Measurements from ENCODE around the gene ATL2. TPM values are rescaled to one million over a fixed set of nuclear protein-coding genes. Genes with fewer than 3 reads are reported as not detected.
"Not testable (repeated sequence)": the region's sequence is repeated elsewhere in the genome, so short reads cannot be mapped to it uniquely, and the experiment has no call there.

ATL2 gene
- total and polyA plus RNA-seq, 2 donors (not counting 1 experiment from before 2014, with no cell fraction given) = 26.5 to 70.7 TPM

DNA sequence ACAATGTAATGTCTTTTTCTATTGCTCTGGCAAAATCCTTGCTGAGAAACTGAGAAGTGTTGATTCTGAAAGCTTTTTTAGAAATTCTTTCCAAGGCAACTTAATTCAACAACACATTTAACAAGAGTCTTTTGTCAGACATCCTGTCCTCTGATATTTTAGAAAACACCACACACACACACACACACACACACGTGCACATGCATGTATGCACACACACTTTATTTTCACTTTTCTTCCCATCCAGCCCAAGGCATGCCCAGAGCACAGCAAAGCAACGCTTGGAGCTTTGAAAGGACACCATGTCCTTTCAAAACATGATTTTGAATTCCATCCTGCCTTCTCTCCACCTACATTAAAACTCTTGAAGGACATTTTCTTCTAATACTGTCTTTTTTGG lies 116.1 kb downstream of the ATL2 start:
- TF ChIP-seq EZH2 (IDR thresholded peaks at IDR 0.05; ENCODE audit: low read length, missing control alignments) = no peak
- TF ChIP-seq CTCF (conservative IDR thresholded peaks at IDR 0.05 in 1 of 2, IDR thresholded peaks at IDR 0.05 in 1 of 2; ENCODE audit: low read depth in 1 of 2, low read length in 2 of 2) = no peak
- no peak for DNase-seq (ENCODE audit: low read depth in 2 of 2)
- no peak overlapping the region for H3K27ac ChIP-seq (ENCODE audit: insufficient read depth, low read length)

DNA sequence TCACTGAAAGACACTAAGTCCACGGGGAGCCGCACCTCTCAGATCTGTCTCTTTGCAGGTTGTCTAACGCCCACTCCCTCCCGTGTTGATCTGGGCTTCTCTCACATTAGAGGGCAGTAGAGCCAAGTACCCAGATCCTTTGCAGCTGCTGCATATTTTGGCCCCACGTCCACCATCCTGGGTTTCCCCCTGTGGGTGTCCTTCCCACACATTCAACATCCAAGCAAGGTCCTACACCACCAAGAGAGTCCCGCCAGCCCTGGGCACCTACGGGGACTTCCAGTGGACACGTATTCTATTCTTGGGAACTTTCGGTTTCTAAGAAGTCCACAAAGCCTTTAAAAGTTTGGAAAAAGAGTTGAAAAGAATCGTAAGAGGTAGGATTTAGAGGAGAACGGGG lies 116.6 kb downstream of the ATL2 start:
- H2AFZ ChIP-seq (ENCODE audit: low read length) = no peak overlapping the region
- DNase-seq (ENCODE audit: low read depth in 2 of 2) = no peak
- H3K27me3 ChIP-seq (ENCODE audit: control insufficient read depth, insufficient read depth, low read length) = no peaks in the 10 kb centered on the region
- TF ChIP-seq EZH2 (IDR thresholded peaks at IDR 0.05; ENCODE audit: low read length, missing control alignments) (no peak), CTCF (conservative IDR thresholded peaks at IDR 0.05 in 1 of 2, IDR thresholded peaks at IDR 0.05 in 1 of 2; ENCODE audit: low read depth in 1 of 2, low read length in 2 of 2) (no peak)
- no peak overlapping the region for H3K4me2 ChIP-seq (ENCODE audit: extremely low read depth, insufficient read depth, low read length)
- H4K20me1 ChIP-seq (ENCODE audit: control insufficient read depth, extremely low read depth, insufficient read depth, low read length) = no peaks in the 10 kb centered on the region
- no peaks in the 10 kb centered on the region for H3K36me3 ChIP-seq (ENCODE audit: control insufficient read depth, insufficient read depth, low read length)
- no peaks in the 10 kb centered on the region for H3K79me2 ChIP-seq (ENCODE audit: control insufficient read depth, insufficient read depth, low read length)
- H3K9ac ChIP-seq (ENCODE audit: insufficient read depth, low read length) = no peak overlapping the region
- H3K27ac ChIP-seq (ENCODE audit: insufficient read depth, low read length) = no peak overlapping the region
- no peak overlapping the region for H3K4me3 ChIP-seq (replicated peaks in 1 of 4; ENCODE audit: control extremely low read depth in 1 of 4, insufficient read depth in 1 of 4, low read depth in 3 of 4, low read length in 4 of 4)
- no peaks in the 10 kb centered on the region for H3K9me3 ChIP-seq (ENCODE audit: control insufficient read depth, insufficient read depth, low read depth, low read length)
- no peaks in the 10 kb centered on the region for H3K4me1 ChIP-seq (ENCODE audit: control insufficient read depth, extremely low read depth, insufficient read depth, low read length)

More for the DNA sequence above, 116.1 kb downstream of the ATL2 start:
- Histone ChIP-seq H3K9me3 (ENCODE audit: control insufficient read depth, insufficient read depth, low read depth, low read length) (no peaks in the 10 kb centered on the region), H3K9ac (ENCODE audit: insufficient read depth, low read length) (no peak overlapping the region), H3K36me3 (ENCODE audit: control insufficient read depth, insufficient read depth, low read length) (no peaks in the 10 kb centered on the region), H2AFZ (ENCODE audit: low read length) (no peak overlapping the region), H3K27me3 (ENCODE audit: control insufficient read depth, insufficient read depth, low read length) (no peaks in the 10 kb centered on the region), H3K4me2 (ENCODE audit: extremely low read depth, insufficient read depth, low read length) (no peak overlapping the region), H3K4me3 (replicated peaks in 1 of 4; ENCODE audit: control extremely low read depth in 1 of 4, insufficient read depth in 1 of 4, low read depth in 3 of 4, low read length in 4 of 4) (no peak overlapping the region), H3K79me2 (ENCODE audit: control insufficient read depth, insufficient read depth, low read length) (no peaks in the 10 kb centered on the region), H3K4me1 (ENCODE audit: control insufficient read depth, extremely low read depth, insufficient read depth, low read length) (no peaks in the 10 kb centered on the region), H4K20me1 (ENCODE audit: control insufficient read depth, extremely low read depth, insufficient read depth, low read length) (no peaks in the 10 kb centered on the region)

GRCh38 chr2:38259311-38259710 lies 117.8 kb downstream of the ATL2 start:
- no peak for TF ChIP-seq CTCF (conservative IDR thresholded peaks at IDR 0.05 in 1 of 2, IDR thresholded peaks at IDR 0.05 in 1 of 2; ENCODE audit: low read depth in 1 of 2, low read length in 2 of 2)
- TF ChIP-seq EZH2 (IDR thresholded peaks at IDR 0.05; ENCODE audit: low read length, missing control alignments) = no peak
- DNase-seq (ENCODE audit: low read depth in 2 of 2) = no peak
- H3K36me3 ChIP-seq (ENCODE audit: control insufficient read depth, insufficient read depth, low read length) = no peaks in the 10 kb centered on the region
- no peak overlapping the region for H3K9ac ChIP-seq (ENCODE audit: insufficient read depth, low read length)
- H3K27ac ChIP-seq (ENCODE audit: insufficient read depth, low read length) = no peak overlapping the region
- no peak overlapping the region for H2AFZ ChIP-seq (ENCODE audit: low read length)
- no peaks in the 10 kb centered on the region for H3K9me3 ChIP-seq (ENCODE audit: control insufficient read depth, insufficient read depth, low read depth, low read length)
- H3K4me1 ChIP-seq (ENCODE audit: control insufficient read depth, extremely low read depth, insufficient read depth, low read length) = no peaks in the 10 kb centered on the region
- no peaks in the 10 kb centered on the region for H4K20me1 ChIP-seq (ENCODE audit: control insufficient read depth, extremely low read depth, insufficient read depth, low read length)
- H3K4me3 ChIP-seq (replicated peaks in 1 of 4; ENCODE audit: control extremely low read depth in 1 of 4, insufficient read depth in 1 of 4, low read depth in 3 of 4, low read length in 4 of 4) = no peak overlapping the region
- no peaks in the 10 kb centered on the region for H3K79me2 ChIP-seq (ENCODE audit: control insufficient read depth, insufficient read depth, low read length)
- H3K4me2 ChIP-seq (ENCODE audit: extremely low read depth, insufficient read depth, low read length) = no peak overlapping the region
- no peaks in the 10 kb centered on the region for H3K27me3 ChIP-seq (ENCODE audit: control insufficient read depth, insufficient read depth, low read length)

GRCh38 chr2:38257680-38258079 lies 119.4 kb downstream of the ATL2 start:
- not testable (repeated sequence) for H3K4me2 ChIP-seq (ENCODE audit: extremely low read depth, insufficient read depth, low read length); H3K79me2 ChIP-seq (ENCODE audit: control insufficient read depth, insufficient read depth, low read length); H4K20me1 ChIP-seq (ENCODE audit: control insufficient read depth, extremely low read depth, insufficient read depth, low read length); DNase-seq (ENCODE audit: low read depth in 2 of 2); H3K9ac ChIP-seq (ENCODE audit: insufficient read depth, low read length); H3K4me1 ChIP-seq (ENCODE audit: control insufficient read depth, extremely low read depth, insufficient read depth, low read length); H3K27ac ChIP-seq (ENCODE audit: insufficient read depth, low read length); H3K27me3 ChIP-seq (ENCODE audit: control insufficient read depth, insufficient read depth, low read length); H3K4me3 ChIP-seq (replicated peaks in 1 of 4; ENCODE audit: control extremely low read depth in 1 of 4, insufficient read depth in 1 of 4, low read depth in 3 of 4, low read length in 4 of 4); H2AFZ ChIP-seq (ENCODE audit: low read length); H3K9me3 ChIP-seq (ENCODE audit: control insufficient read depth, insufficient read depth, low read depth, low read length); H3K36me3 ChIP-seq (ENCODE audit: control insufficient read depth, insufficient read depth, low read length)

Measured in fibroblast of lung (primary cell).